Keratinocyte (primary cell): ENCODE measurements around the gene MYOCOS. TPM values are rescaled to one million over a fixed set of nuclear protein-coding genes. Genes with fewer than 3 reads are reported as not detected.
"Not testable (repeated sequence)": the region's sequence is repeated elsewhere in the genome, so short reads cannot be mapped to it uniquely, and the experiment has no call there.

ENCODE experiments used
- DNase-seq: peaks from one replicate; pipeline ENCODE4 v3.0.0-alpha.2; 2011; ENCODE audit warnings: low read depth, missing footprints, low spot score
- FAIRE-seq: peaks from 2 replicates; lab custom pipeline; 2011; peaks lifted over from hg19 to GRCh38; lab: Jason Lieb, UNC
- H2AFZ ChIP-seq: 2 replicates; pipeline ENCODE4 v1.6.0; 2012; ENCODE audit warnings: low read length, control low read depth, inconsistent platforms; ENCODE audit not compliant: control insufficient read depth
- H3K27ac ChIP-seq: 2 replicates; pipeline ENCODE4 v1.5.1; 2011; ENCODE audit warnings: low read length; ENCODE audit not compliant: control insufficient read depth, insufficient read depth
- H3K27me3 ChIP-seq: 3 replicates; pipeline ENCODE4 v1.6.0; 2011; ENCODE audit warnings: low read length; ENCODE audit not compliant: control insufficient read depth, insufficient read depth; ENCODE audit errors: extremely low read depth
- H3K36me3 ChIP-seq, 2 experiments: 2 replicates in 1 of 2; 3 replicates in 1 of 2; pipeline ENCODE4 v1.5.1; 2011; ENCODE audit warnings: low read length in 2 of 2, mild to moderate bottlenecking in 1 of 2; ENCODE audit not compliant: control insufficient read depth in 2 of 2, insufficient read depth in 2 of 2; ENCODE audit errors: extremely low read depth in 1 of 2
- H3K4me1 ChIP-seq: 3 replicates; pipeline ENCODE4 v1.5.1; 2011; ENCODE audit warnings: low read length; ENCODE audit not compliant: control insufficient read depth, insufficient read depth; ENCODE audit errors: extremely low read depth
- H3K4me2 ChIP-seq: 3 replicates; pipeline ENCODE4 v1.6.0; 2011; ENCODE audit warnings: low read depth, low read length; ENCODE audit not compliant: control insufficient read depth, insufficient read depth; ENCODE audit errors: extremely low read depth
- H3K4me3 ChIP-seq, 3 experiments: fragments of 200-600 bp in 1 of 3; sonication (generic) in 1 of 3; 2 replicates in 2 of 3; 3 replicates in 1 of 3; pipeline ENCODE4 v1.5.1; 2011 to 2016; ENCODE audit warnings: low read length in 3 of 3, mild to moderate bottlenecking in 3 of 3, control low read depth in 2 of 3, inconsistent platforms in 1 of 3, low read depth in 1 of 3, mixed read lengths in 1 of 3, mixed run types in 1 of 3, moderate library complexity in 1 of 3; ENCODE audit not compliant: control insufficient read depth in 2 of 3, insufficient read depth in 2 of 3; ENCODE audit errors: extremely low read depth in 1 of 3
- H3K79me2 ChIP-seq: 2 replicates; pipeline ENCODE4 v1.6.0; 2012; ENCODE audit warnings: low read length; ENCODE audit not compliant: control insufficient read depth, insufficient read depth
- H3K9ac ChIP-seq: 3 replicates; pipeline ENCODE4 v1.6.0; 2011; ENCODE audit warnings: low read length; ENCODE audit not compliant: control insufficient read depth, insufficient read depth; ENCODE audit errors: extremely low read depth
- H3K9me1 ChIP-seq: 3 replicates; pipeline ENCODE4 v1.6.0; 2011; ENCODE audit warnings: low read length; ENCODE audit not compliant: control insufficient read depth, insufficient read depth; ENCODE audit errors: extremely low read depth
- H3K9me3 ChIP-seq: 2 replicates; pipeline ENCODE4 v1.5.1; 2012; ENCODE audit warnings: low read depth, low read length; ENCODE audit not compliant: control insufficient read depth
- H4K20me1 ChIP-seq: 3 replicates; pipeline ENCODE4 v1.6.0; 2011; ENCODE audit warnings: low read length; ENCODE audit not compliant: control insufficient read depth, insufficient read depth; ENCODE audit errors: extremely low read depth
- EZH2 ChIP-seq: IDR thresholded peaks from one replicate; pipeline ENCODE4 v1.6.1; 2012; ENCODE audit warnings: inconsistent platforms, mild to moderate bottlenecking, low read length, moderate library complexity
- dilution Hi-C: fragments of 300-500 bp; cut with MboI; formaldehyde crosslinking; loops from one replicate; pipeline ENCODE4 v1.7.0; 2020; ENCODE audit warnings: low sequenced_read_pairs; ENCODE audit not compliant: extremely low pct_ligation_motif_present
- polyA plus RNA-seq, 5 experiments: library from polyadenylated mRNA; depleted of rRNA in 3 of 5; stranded (reverse) in 3 of 5; stranded (forward) in 1 of 5; unstranded in 1 of 5; fragments of >200 nt; gene quantifications; 1 replicate in 1 of 5; 2 replicates in 3 of 5; 3 replicates in 1 of 5; pipeline versions ENCODE4 v1.2.1 to v1.2.3, GENCODE V29; 2011 to 2012; ENCODE audit warnings: missing spikeins in 2 of 5, low read depth in 1 of 5, low replicate concordance in 1 of 5
- TF ChIP-seq, protein P1 (sequence below), 3 experiments: IDR thresholded peaks in 1 of 3; conservative IDR thresholded peaks in 1 of 3; optimal IDR thresholded peaks in 1 of 3; 2 replicates in 2 of 3; 3 replicates in 1 of 3; pipeline versions ENCODE3 to v1.5.1; 2011; ENCODE audit warnings: low read length in 3 of 3, mild to moderate bottlenecking in 3 of 3, moderate library complexity in 2 of 3, control low read depth in 1 of 3, inconsistent platforms in 1 of 3; ENCODE audit not compliant: insufficient read depth in 2 of 3; ENCODE audit errors: extremely low read depth in 1 of 3

Gene MYOCOS
- polyA plus RNA-seq, 1 donor (not counting 4 experiments of a cell fraction or from before 2014, with no cell fraction given) = 0.05 TPM

GRCh38 chr1:171611306-171611705 lies 10.7 kb upstream of the MYOCOS start:
- H3K36me3 ChIP-seq = no peaks in the 10 kb centered on the region
- no peaks in the 10 kb centered on the region for H3K79me2 ChIP-seq
- no peak overlapping the region for H3K4me3 ChIP-seq
- no peak overlapping the region for H2AFZ ChIP-seq
- no peaks in the 10 kb centered on the region for H3K9me3 ChIP-seq
- no peak overlapping the region for H3K9ac ChIP-seq
- TF ChIP-seq, protein P1, sequence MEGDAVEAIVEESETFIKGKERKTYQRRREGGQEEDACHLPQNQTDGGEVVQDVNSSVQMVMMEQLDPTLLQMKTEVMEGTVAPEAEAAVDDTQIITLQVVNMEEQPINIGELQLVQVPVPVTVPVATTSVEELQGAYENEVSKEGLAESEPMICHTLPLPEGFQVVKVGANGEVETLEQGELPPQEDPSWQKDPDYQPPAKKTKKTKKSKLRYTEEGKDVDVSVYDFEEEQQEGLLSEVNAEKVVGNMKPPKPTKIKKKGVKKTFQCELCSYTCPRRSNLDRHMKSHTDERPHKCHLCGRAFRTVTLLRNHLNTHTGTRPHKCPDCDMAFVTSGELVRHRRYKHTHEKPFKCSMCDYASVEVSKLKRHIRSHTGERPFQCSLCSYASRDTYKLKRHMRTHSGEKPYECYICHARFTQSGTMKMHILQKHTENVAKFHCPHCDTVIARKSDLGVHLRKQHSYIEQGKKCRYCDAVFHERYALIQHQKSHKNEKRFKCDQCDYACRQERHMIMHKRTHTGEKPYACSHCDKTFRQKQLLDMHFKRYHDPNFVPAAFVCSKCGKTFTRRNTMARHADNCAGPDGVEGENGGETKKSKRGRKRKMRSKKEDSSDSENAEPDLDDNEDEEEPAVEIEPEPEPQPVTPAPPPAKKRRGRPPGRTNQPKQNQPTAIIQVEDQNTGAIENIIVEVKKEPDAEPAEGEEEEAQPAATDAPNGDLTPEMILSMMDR (optimal IDR thresholded peaks at IDR 0.05 in 1 of 3, IDR thresholded peaks at IDR 0.05 in 1 of 3, conservative IDR thresholded peaks at IDR 0.05 in 1 of 3; ENCODE audit: extremely low read depth in 1 of 3, insufficient read depth in 2 of 3, low read length in 3 of 3) = no peak
- TF ChIP-seq EZH2 = no peak
- no peak overlapping the region for H3K27ac ChIP-seq
- no peaks in the 10 kb centered on the region for H4K20me1 ChIP-seq
- H3K27me3 ChIP-seq = no peaks in the 10 kb centered on the region
- H3K9me1 ChIP-seq = no peaks in the 10 kb centered on the region
- dilution Hi-C loops = no loop called here
- DNase-seq = no peak
- no peak for FAIRE-seq
- H3K4me2 ChIP-seq = no peak overlapping the region
- H3K4me1 ChIP-seq = no peaks in the 10 kb centered on the region

DNA sequence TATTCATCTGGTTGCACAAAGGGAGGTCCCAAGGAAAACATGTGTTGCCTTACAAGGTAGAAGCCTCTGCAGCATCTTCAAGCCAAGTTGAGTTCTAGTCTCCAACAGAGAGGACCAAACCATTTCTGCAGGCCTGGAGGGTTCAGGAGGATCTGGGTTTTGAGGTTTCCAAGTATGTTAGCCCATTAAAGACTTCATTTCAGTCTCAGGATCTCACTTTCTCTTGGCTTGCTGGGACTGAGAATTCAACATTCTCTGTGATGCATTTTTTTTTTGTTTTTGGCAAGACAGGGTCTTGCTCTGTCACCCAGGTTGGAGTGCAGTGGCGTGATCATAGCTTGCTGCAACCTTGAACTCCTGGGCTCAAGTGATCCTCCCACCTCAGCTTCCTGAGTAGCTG lies 8.8 kb upstream of the MYOCOS start:
- no peaks in the 10 kb centered on the region for H3K9me3 ChIP-seq
- no peaks in the 10 kb centered on the region for H3K79me2 ChIP-seq
- no peak for TF ChIP-seq EZH2
- TF ChIP-seq, protein P1 (optimal IDR thresholded peaks at IDR 0.05 in 1 of 3, IDR thresholded peaks at IDR 0.05 in 1 of 3, conservative IDR thresholded peaks at IDR 0.05 in 1 of 3; ENCODE audit: extremely low read depth in 1 of 3, insufficient read depth in 2 of 3, low read length in 3 of 3) = no peak
- FAIRE-seq (no peak), DNase-seq (no peak)
- dilution Hi-C loops = no loop called here
- no peaks in the 10 kb centered on the region for H3K4me1 ChIP-seq
- no peak overlapping the region for H3K4me3 ChIP-seq
- H3K27ac ChIP-seq = no peak overlapping the region
- H4K20me1 ChIP-seq = no peaks in the 10 kb centered on the region
- H3K36me3 ChIP-seq = no peaks in the 10 kb centered on the region
- H3K27me3 ChIP-seq = peaks cover 3% of the 10 kb centered on the region
- no peak overlapping the region for H2AFZ ChIP-seq
- H3K9ac ChIP-seq = no peak overlapping the region
- no peaks in the 10 kb centered on the region for H3K9me1 ChIP-seq
- H3K4me2 ChIP-seq = no peak overlapping the region

DNA sequence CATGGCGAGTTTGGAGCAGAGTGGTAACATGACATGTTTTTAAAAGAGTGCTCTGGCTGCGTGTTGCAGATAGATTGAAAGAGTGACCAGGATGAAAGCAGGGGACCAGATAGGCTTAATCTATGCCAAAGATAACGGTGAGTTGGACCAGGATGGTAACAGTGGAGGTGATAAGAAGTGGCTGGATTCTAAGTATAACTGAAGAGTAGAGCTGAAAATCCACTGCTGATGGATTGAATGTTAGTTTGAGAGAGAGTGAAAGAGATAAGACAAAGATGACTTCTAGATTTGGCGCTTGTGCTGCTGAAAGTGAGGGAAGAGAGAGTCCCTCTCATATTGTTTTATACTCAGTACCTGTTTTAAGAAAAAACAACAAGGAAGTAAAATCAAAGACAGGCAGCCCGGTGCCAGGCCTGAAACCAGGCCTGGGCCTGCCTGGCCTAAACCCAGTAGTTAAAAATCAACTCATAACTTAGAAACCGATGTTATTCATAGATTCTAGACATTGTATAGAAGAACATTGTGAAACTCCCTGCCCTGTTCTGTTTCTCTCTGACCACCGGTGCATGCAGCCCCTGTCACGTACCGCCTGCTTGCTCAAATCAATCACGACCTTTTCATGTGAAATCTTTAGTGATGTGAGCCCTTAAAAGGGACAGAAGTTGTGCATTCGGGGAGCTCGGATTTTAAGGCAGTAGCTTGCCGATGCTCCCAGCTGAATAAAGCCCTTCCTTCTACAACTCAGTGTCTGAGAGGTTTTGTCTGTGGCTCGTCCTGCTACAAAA lies 6.7 kb upstream of the MYOCOS start:
- H3K4me1 ChIP-seq, H3K27ac ChIP-seq, H3K9me1 ChIP-seq, H3K9me3 ChIP-seq, H3K4me3 ChIP-seq, H4K20me1 ChIP-seq, DNase-seq, H3K36me3 ChIP-seq, H3K4me2 ChIP-seq, H3K79me2 ChIP-seq, dilution Hi-C loops, FAIRE-seq, H2AFZ ChIP-seq, H3K9ac ChIP-seq, H3K27me3 ChIP-seq: not testable (repeated sequence)
